Measurements from ENCODE around the gene RAB3GAP1. TPM values are rescaled to one million over a fixed set of nuclear protein-coding genes. Genes with fewer than 3 reads are reported as not detected.

RAB3GAP1 gene
- total RNA-seq, 1 experiment from 2014 or later = 36.8 TPM

DNA sequence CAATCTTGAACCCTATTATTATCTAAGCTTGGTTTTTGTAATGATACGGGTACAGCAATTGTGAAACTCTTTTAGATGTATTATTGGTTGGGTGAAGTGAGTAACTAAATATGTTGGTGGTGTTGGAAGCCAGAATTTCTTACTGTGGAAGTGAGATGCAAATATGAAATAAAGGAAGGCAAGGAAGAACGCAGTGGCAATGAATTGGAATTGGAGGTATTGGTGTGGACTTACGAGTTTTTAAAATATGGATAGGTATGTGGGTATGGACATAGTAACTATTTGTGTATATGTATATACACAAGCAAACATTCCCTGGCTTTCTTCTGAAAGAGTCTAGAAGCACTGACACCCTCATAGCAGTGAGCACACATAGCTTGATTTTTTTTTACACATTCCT, 105.8 kb downstream of the RAB3GAP1 start:
- no peak for DNase-seq
- POLR2A ChIA-PET (ENCODE audit: unreplicated experiment) = no interaction called here

DNA sequence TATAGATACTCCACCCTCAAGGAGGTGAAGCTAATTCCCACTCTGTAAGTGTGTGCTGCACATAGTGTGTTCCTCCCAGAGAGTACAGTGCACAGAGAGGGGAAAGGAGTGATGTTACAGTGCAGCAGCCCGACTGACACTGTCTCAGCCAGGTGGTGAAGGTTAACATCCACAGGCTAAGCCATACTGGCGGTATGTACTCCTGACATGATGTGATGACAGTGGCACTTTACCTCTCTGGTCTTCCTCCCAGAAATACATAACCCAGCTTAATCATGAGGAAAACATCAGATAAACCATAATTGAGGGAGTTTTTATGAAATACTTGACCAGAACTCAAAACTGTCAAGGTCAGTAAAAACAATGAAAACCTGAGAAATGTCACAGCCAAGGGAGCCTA, 107.1 kb downstream of the RAB3GAP1 start:
- CTCF ChIA-PET = no interaction called here
- Histone ChIP-seq H4K20me1 (ENCODE audit: insufficient read depth) (no peaks in the 10 kb centered on the region; the same call in none of the 2 replicates), H3K9me2 (ENCODE audit: insufficient read depth) (no peaks in the 10 kb centered on the region), H3K4me3 (no peak overlapping the region), H3K79me2 (ENCODE audit: low read depth) (no peaks in the 10 kb centered on the region), H3K27ac (no peak overlapping the region), H3K9me3 (ENCODE audit: insufficient read depth, low read depth) (no peaks in the 10 kb centered on the region), H2AFZ (no peak overlapping the region), H3K4me2 (no peak overlapping the region), H3K36me3 (ENCODE audit: low read depth) (peaks cover 37% of the 10 kb centered on the region), H3K27me3 (ENCODE audit: insufficient read depth, low read depth) (no peaks in the 10 kb centered on the region), H3K4me1 (replicated peaks; ENCODE audit: insufficient read depth) (0 out of 2 replicates have a peak, but pooled peaks cover under 1% of the 10 kb centered on the region), H3F3A (ENCODE audit: insufficient read depth, low read depth) (peaks cover 23% of the 10 kb centered on the region; the same call in 1 of the 2 replicates)
- BruUV-seq (replicated peaks) = no TSS peak
- TF ChIP-seq EZH2 (IDR thresholded peaks at IDR 0.05; ENCODE audit: low read depth) = no peak
- TF ChIP-seq, protein P1, sequence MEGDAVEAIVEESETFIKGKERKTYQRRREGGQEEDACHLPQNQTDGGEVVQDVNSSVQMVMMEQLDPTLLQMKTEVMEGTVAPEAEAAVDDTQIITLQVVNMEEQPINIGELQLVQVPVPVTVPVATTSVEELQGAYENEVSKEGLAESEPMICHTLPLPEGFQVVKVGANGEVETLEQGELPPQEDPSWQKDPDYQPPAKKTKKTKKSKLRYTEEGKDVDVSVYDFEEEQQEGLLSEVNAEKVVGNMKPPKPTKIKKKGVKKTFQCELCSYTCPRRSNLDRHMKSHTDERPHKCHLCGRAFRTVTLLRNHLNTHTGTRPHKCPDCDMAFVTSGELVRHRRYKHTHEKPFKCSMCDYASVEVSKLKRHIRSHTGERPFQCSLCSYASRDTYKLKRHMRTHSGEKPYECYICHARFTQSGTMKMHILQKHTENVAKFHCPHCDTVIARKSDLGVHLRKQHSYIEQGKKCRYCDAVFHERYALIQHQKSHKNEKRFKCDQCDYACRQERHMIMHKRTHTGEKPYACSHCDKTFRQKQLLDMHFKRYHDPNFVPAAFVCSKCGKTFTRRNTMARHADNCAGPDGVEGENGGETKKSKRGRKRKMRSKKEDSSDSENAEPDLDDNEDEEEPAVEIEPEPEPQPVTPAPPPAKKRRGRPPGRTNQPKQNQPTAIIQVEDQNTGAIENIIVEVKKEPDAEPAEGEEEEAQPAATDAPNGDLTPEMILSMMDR (conservative IDR thresholded peaks at IDR 0.05) = no peak
- intact Hi-C loops (cut with micrococcal nuclease; ENCODE audit: unreplicated experiment) = no loop called here
- POLR2A ChIA-PET (ENCODE audit: unreplicated experiment) = no interaction called here
- no peak for DNase-seq

More for the DNA sequence above, 105.8 kb downstream of the RAB3GAP1 start:
- intact Hi-C loops (cut with micrococcal nuclease; ENCODE audit: unreplicated experiment) = no loop called here
- no peak overlapping the region for H2AFZ ChIP-seq
- no peaks in the 10 kb centered on the region for H3K79me2 ChIP-seq (ENCODE audit: low read depth)
- no peaks in the 10 kb centered on the region; the same call in none of the 2 replicates for H4K20me1 ChIP-seq (ENCODE audit: insufficient read depth)
- CTCF ChIA-PET = interaction anchor here (0.6 kb wide), 1 partner anchor 9 kb away, joined by 5 read pairs; no protein-coding TSS in a partner anchor
- H3F3A ChIP-seq (ENCODE audit: insufficient read depth, low read depth) = peaks cover 17% of the 10 kb centered on the region; the same call in 1 of the 2 replicates
- H3K4me2 ChIP-seq = no peak overlapping the region
- H3K9me3 ChIP-seq (ENCODE audit: insufficient read depth, low read depth) = no peaks in the 10 kb centered on the region
- H3K27me3 ChIP-seq (ENCODE audit: insufficient read depth, low read depth) = no peaks in the 10 kb centered on the region
- no TSS peak for BruUV-seq (replicated peaks)
- H3K4me1 ChIP-seq (replicated peaks; ENCODE audit: insufficient read depth) = no peaks in the 10 kb centered on the region
- H3K9me2 ChIP-seq (ENCODE audit: insufficient read depth) = no peaks in the 10 kb centered on the region
- TF ChIP-seq, protein P1 (conservative IDR thresholded peaks at IDR 0.05) = no peak
- TF ChIP-seq EZH2 (IDR thresholded peaks at IDR 0.05; ENCODE audit: low read depth) = no peak
- peaks cover 50% of the 10 kb centered on the region for H3K36me3 ChIP-seq (ENCODE audit: low read depth)
- no peak overlapping the region for H3K4me3 ChIP-seq
- H3K27ac ChIP-seq = no peak overlapping the region

DNA sequence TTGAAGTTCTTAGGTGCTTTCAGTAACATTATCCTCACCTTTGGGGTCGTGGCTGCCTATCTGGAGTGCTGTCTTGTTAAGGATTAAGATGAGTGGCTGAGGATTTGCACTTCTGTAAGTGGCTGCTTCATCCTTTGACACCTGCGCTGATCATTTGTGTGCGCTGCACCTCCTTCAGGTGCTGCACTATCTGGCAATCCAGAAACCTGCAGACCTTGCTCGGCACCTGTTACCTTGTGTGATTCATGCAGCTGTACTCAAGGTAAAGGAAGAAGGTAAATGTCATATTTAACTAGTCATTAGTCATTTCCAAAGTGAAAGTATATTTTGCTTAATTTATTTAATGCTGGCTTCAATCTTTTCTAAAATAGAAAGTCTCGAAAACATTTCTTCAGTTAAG, 110.3 kb downstream of the RAB3GAP1 start:
- no peak overlapping the region for H2AFZ ChIP-seq
- TF ChIP-seq EZH2 (IDR thresholded peaks at IDR 0.05; ENCODE audit: low read depth) = no peak
- TF ChIP-seq, protein P1 (conservative IDR thresholded peaks at IDR 0.05) = no peak
- no peak overlapping the region for H3K27ac ChIP-seq
- H3K27me3 ChIP-seq (ENCODE audit: insufficient read depth, low read depth) = no peaks in the 10 kb centered on the region
- peaks cover 31% of the 10 kb centered on the region; the same call in 1 of the 2 replicates for H3F3A ChIP-seq (ENCODE audit: insufficient read depth, low read depth)
- POLR2A ChIA-PET (ENCODE audit: unreplicated experiment) = no interaction called here
- peaks cover 18% of the 10 kb centered on the region for H3K36me3 ChIP-seq (ENCODE audit: low read depth)
- no peaks in the 10 kb centered on the region for H3K9me3 ChIP-seq (ENCODE audit: insufficient read depth, low read depth)
- H4K20me1 ChIP-seq (ENCODE audit: insufficient read depth) = peaks cover 2% of the 10 kb centered on the region; the same call in 1 of the 2 replicates
- intact Hi-C loops (cut with micrococcal nuclease; ENCODE audit: unreplicated experiment) = no loop called here
- CTCF ChIA-PET = no interaction called here
- no peak for DNase-seq
- no peak overlapping the region for H3K4me3 ChIP-seq
- H3K4me1 ChIP-seq (replicated peaks; ENCODE audit: insufficient read depth) = peaks cover 10% of the 10 kb centered on the region
- no peak overlapping the region for H3K4me2 ChIP-seq
- no peaks in the 10 kb centered on the region for H3K9me2 ChIP-seq (ENCODE audit: insufficient read depth)
- no TSS peak for BruUV-seq (replicated peaks)
- H3K79me2 ChIP-seq (ENCODE audit: low read depth) = no peaks in the 10 kb centered on the region
